ENCODE results near the gene RIMBP2.

RIMBP2 gene

DNA sequence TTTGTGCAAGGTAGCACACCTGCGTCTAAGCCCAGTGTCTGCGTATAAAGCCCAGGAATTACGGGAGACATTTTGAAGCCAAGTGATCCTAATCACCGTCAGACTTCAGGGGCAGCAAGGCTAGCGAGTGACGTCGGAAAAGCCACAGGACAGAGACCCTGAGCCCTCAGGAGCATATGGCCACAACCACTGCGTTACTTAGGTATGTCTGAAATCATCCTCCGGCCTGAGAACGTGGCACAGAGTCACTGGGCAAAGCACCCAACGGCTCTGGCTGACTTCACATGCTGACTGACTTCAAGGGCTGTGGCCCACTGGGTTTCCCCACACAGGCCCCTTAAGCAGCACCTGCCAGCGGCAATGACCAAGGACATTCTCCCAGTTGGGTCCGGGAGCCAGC lies 71.5 kb downstream of the RIMBP2 start:
- TF ChIP-seq, protein P1, sequence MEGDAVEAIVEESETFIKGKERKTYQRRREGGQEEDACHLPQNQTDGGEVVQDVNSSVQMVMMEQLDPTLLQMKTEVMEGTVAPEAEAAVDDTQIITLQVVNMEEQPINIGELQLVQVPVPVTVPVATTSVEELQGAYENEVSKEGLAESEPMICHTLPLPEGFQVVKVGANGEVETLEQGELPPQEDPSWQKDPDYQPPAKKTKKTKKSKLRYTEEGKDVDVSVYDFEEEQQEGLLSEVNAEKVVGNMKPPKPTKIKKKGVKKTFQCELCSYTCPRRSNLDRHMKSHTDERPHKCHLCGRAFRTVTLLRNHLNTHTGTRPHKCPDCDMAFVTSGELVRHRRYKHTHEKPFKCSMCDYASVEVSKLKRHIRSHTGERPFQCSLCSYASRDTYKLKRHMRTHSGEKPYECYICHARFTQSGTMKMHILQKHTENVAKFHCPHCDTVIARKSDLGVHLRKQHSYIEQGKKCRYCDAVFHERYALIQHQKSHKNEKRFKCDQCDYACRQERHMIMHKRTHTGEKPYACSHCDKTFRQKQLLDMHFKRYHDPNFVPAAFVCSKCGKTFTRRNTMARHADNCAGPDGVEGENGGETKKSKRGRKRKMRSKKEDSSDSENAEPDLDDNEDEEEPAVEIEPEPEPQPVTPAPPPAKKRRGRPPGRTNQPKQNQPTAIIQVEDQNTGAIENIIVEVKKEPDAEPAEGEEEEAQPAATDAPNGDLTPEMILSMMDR (IDR thresholded peaks at IDR 0.05; ENCODE audit: low read depth, low read length): no peak
- no peak for DNase-seq (ENCODE audit: extremely low read depth, low read depth)

DNA sequence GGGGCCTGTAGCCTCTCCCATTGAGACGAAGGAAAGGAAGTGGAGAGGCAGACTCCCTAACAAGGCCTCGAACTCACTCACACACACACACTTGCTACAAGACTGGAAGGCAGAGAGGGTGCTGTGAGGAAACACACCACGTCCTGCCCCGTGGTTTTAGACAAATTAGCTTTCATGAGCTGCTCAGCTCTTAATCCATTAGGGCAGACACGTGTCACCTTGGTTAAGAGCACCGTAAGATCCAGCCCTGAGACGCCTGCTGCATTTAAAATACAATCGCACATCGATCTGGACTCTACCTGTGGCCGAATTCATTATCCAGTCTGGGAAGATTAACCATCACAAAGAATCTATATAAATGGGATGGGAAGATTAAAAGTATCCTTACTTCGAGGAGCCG lies 72.0 kb downstream of the RIMBP2 start:
- no peak for DNase-seq (ENCODE audit: extremely low read depth, low read depth)
- TF ChIP-seq, protein P1 (IDR thresholded peaks at IDR 0.05; ENCODE audit: low read depth, low read length): no peak

GRCh38 chr12:130642856-130643255 lies 73.2 kb downstream of the RIMBP2 start:
- DNase-seq (ENCODE audit: extremely low read depth, low read depth): no peak
- TF ChIP-seq, protein P1 (IDR thresholded peaks at IDR 0.05; ENCODE audit: low read depth, low read length): no peak

DNA sequence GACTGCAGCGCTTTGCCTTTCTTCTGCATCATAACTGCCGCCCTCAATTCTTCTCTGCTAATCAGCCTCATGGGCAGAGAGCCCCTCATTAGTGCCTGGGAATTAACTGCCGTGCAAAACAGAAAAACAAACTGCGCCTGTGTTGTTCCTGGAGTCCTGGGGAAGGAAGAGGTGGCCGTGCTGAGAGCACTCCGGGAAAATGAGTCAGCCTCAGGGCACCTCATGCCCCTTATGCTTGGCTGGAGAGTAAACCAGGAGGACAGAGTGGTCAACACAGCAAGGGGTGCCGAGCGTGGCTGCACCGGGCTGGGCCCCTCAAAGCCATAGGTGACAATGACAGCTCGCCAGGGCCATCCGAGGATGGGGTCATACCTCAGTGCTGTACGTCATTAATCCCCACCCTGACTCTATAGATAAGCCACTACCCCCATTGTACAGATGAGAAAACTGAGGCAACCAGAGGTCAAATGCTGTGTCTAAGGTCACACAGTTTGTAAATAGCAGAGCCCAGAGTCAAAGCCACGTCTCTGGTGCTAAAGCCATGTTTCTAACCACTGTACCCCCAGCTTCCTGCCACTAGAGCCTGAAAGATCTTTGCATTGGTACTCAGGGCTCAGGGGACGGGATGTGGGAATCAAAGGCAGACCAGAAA lies 74.4 kb downstream of the RIMBP2 start:
- DNase-seq (ENCODE audit: extremely low read depth, low read depth): no peak
- TF ChIP-seq, protein P1 (IDR thresholded peaks at IDR 0.05; ENCODE audit: low read depth, low read length): no peak

GRCh38 chr12:130640901-130641300 lies 75.2 kb downstream of the RIMBP2 start:
- TF ChIP-seq, protein P1 (IDR thresholded peaks at IDR 0.05; ENCODE audit: low read depth, low read length): no peak
- DNase-seq (ENCODE audit: extremely low read depth, low read depth): no peak

GRCh38 chr12:130640496-130640895 lies 75.6 kb downstream of the RIMBP2 start:
- DNase-seq (ENCODE audit: extremely low read depth, low read depth): no peak
- TF ChIP-seq, protein P1 (IDR thresholded peaks at IDR 0.05; ENCODE audit: low read depth, low read length): no peak

DNA sequence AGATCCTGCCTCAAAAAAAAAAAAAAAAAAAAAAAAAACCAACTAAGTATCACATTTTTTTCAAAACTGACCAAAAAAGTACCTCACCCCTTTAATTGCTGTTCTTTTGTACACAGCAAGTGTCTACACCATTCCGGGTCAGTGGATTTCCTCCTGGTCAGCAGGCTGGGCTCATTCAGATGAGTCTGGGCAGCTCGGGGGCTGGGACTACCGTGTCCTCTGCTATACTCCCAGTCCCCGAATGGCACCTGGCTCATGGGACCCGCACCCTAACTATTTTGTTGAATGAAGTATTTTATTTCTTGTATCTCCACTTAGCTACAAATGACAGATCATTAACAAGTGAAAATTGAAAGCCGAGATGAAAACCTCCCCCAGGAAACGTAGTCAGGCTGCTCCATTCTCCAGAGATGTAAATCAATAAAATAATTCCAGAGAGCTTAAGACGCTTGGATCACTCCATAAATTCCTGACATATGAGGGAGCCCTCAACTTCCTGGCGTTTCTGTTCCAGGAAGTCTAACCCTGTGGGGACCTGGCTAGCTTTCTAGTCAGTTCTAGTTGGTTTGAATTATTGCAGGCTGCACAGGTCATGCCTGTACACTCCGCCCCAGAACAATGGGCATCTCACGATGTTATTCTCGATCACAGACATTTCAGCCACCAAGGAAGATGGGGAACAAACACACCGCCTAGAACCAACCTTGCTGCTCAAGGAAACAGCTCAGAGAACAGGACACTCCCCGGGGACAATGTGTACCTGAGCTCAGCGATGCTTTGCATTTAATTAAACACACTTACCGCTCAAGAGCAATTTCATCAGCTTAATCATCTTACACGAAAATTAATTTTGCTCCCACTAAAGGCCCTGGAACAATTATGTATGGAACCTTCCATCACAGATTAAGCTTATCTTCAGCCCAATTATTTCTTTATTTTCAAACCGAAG lies 76.3 kb downstream of the RIMBP2 start:
- TF ChIP-seq, protein P1 (IDR thresholded peaks at IDR 0.05; ENCODE audit: low read depth, low read length): no peak
- DNase-seq (ENCODE audit: extremely low read depth, low read depth): no peak
